ENCODE results near the gene EMC8. TPM values are rescaled to one million over a fixed set of nuclear protein-coding genes. Genes with fewer than 3 reads are reported as not detected.

Gene EMC8
- total RNA-seq, 1 donor from 2014 or later = 35.5 TPM

DNA sequence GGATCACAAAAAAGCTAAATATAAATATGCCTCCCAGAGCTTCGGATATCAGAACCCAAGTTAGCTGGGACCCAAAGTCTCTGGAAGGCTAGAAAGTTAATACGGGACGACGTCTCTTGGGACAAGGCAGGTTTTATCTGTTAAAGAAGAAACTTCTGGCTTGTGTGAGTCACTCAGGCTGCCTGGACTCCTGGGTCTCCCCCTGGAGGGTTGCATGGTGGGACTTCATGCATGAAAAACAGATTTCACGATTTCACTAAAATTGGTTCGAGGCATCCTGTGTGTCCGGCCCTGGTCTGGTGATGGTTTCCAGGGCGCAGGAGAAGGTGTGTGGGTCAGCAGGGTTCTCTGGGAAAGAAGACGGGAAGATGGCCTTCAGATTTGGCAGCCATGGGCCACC, 47.1 kb upstream of the EMC8 start:
- Mint-ChIP-seq H3K4me3 (ENCODE audit: unreplicated experiment) (no peak overlapping the region), H3K9me3 (ENCODE audit: unreplicated experiment) (no peaks in the 10 kb centered on the region), H3K4me1 (ENCODE audit: unreplicated experiment) (no peaks in the 10 kb centered on the region), H3K36me3 (ENCODE audit: unreplicated experiment) (no peaks in the 10 kb centered on the region), H3K27me3 (ENCODE audit: unreplicated experiment) (peaks cover 23% of the 10 kb centered on the region), H3K27ac (ENCODE audit: unreplicated experiment) (no peak overlapping the region)
- TF ChIP-seq, protein P1, sequence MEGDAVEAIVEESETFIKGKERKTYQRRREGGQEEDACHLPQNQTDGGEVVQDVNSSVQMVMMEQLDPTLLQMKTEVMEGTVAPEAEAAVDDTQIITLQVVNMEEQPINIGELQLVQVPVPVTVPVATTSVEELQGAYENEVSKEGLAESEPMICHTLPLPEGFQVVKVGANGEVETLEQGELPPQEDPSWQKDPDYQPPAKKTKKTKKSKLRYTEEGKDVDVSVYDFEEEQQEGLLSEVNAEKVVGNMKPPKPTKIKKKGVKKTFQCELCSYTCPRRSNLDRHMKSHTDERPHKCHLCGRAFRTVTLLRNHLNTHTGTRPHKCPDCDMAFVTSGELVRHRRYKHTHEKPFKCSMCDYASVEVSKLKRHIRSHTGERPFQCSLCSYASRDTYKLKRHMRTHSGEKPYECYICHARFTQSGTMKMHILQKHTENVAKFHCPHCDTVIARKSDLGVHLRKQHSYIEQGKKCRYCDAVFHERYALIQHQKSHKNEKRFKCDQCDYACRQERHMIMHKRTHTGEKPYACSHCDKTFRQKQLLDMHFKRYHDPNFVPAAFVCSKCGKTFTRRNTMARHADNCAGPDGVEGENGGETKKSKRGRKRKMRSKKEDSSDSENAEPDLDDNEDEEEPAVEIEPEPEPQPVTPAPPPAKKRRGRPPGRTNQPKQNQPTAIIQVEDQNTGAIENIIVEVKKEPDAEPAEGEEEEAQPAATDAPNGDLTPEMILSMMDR (IDR thresholded peaks at IDR 0.05) = no peak
- DNase-seq (ENCODE audit: extremely low spot score, unreplicated experiment) = no peak

DNA sequence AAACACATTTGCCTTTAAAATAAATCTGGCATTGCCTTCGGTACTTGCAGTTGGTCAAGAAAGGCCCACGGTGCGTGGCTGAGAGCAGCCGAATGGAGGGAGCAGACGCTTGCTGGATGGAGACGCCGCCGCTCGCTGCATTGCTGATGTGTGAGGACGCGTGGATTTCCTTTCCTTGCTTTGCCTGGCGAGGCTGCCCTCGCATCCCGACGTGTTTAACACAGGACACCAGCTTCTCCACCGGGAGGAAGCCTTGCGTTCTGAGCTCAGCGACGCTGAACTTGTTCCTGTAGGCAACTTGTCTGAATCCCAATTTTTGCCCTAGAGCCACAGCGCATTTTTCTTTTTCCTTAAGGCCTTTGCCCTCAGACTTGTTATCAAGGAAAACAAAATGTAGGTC, 45.9 kb upstream of the EMC8 start:
- H3K9me3 Mint-ChIP-seq (ENCODE audit: unreplicated experiment) = no peaks in the 10 kb centered on the region
- TF ChIP-seq, protein P1 (IDR thresholded peaks at IDR 0.05) = no peak
- peaks cover 16% of the 10 kb centered on the region for H3K27me3 Mint-ChIP-seq (ENCODE audit: unreplicated experiment)
- no peak overlapping the region for H3K4me3 Mint-ChIP-seq (ENCODE audit: unreplicated experiment)
- no peaks in the 10 kb centered on the region for H3K36me3 Mint-ChIP-seq (ENCODE audit: unreplicated experiment)
- no peaks in the 10 kb centered on the region for H3K4me1 Mint-ChIP-seq (ENCODE audit: unreplicated experiment)
- no peak overlapping the region for H3K27ac Mint-ChIP-seq (ENCODE audit: unreplicated experiment)
- no peak for DNase-seq (ENCODE audit: extremely low spot score, unreplicated experiment)

DNA sequence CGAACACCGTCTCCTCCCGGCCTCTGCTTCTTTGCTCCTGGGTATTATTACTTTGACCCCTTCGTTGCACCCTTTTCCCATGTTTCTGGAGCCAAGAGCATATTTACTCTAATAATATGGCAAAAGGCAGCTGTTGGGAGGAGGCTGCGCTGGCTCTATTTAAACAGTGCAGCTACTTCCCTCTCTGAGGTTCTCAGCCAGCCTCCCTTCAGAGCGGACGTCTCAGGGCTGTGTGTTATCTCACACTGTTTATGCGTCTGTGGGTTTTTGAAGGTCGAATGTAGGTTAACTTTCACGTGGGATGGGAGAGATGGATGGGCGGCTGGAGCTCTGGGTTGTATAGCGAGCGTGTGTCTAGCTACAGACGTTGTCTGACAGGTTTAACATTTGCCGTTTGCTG, 45.4 kb upstream of the EMC8 start:
- H3K4me1 Mint-ChIP-seq (ENCODE audit: unreplicated experiment) = no peaks in the 10 kb centered on the region
- no peak for DNase-seq (ENCODE audit: extremely low spot score, unreplicated experiment)
- no peak overlapping the region for H3K27ac Mint-ChIP-seq (ENCODE audit: unreplicated experiment)
- H3K9me3 Mint-ChIP-seq (ENCODE audit: unreplicated experiment) = no peaks in the 10 kb centered on the region
- TF ChIP-seq, protein P1 (IDR thresholded peaks at IDR 0.05) = no peak
- no peak overlapping the region for H3K4me3 Mint-ChIP-seq (ENCODE audit: unreplicated experiment)
- no peaks in the 10 kb centered on the region for H3K36me3 Mint-ChIP-seq (ENCODE audit: unreplicated experiment)
- H3K27me3 Mint-ChIP-seq (ENCODE audit: unreplicated experiment) = peaks cover 15% of the 10 kb centered on the region

DNA sequence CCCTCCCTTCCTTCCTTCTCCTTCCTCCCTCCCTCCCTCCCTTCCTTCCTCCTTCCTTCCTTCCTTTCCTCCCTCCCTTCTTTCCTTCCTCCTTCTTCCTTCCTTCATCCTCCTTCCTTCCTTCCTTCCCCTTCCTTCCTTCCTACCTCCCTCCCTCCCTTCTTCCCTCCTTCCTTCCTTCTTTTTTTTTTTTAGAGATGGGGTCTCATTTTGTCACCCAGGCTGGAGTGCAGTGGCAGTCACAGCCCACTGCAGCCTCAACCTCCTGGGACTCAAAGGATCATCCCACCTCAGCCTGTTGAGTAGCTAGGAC, 44.8 kb upstream of the EMC8 start:
- H3K36me3 Mint-ChIP-seq (ENCODE audit: unreplicated experiment) = no peaks in the 10 kb centered on the region
- H3K27ac Mint-ChIP-seq (ENCODE audit: unreplicated experiment) = no peak overlapping the region
- H3K9me3 Mint-ChIP-seq (ENCODE audit: unreplicated experiment) = no peaks in the 10 kb centered on the region
- H3K4me1 Mint-ChIP-seq (ENCODE audit: unreplicated experiment) = no peaks in the 10 kb centered on the region
- TF ChIP-seq, protein P1 (IDR thresholded peaks at IDR 0.05) = no peak
- DNase-seq (ENCODE audit: extremely low spot score, unreplicated experiment) = no peak
- no peak overlapping the region for H3K4me3 Mint-ChIP-seq (ENCODE audit: unreplicated experiment)
- H3K27me3 Mint-ChIP-seq (ENCODE audit: unreplicated experiment) = peaks cover 13% of the 10 kb centered on the region

DNA sequence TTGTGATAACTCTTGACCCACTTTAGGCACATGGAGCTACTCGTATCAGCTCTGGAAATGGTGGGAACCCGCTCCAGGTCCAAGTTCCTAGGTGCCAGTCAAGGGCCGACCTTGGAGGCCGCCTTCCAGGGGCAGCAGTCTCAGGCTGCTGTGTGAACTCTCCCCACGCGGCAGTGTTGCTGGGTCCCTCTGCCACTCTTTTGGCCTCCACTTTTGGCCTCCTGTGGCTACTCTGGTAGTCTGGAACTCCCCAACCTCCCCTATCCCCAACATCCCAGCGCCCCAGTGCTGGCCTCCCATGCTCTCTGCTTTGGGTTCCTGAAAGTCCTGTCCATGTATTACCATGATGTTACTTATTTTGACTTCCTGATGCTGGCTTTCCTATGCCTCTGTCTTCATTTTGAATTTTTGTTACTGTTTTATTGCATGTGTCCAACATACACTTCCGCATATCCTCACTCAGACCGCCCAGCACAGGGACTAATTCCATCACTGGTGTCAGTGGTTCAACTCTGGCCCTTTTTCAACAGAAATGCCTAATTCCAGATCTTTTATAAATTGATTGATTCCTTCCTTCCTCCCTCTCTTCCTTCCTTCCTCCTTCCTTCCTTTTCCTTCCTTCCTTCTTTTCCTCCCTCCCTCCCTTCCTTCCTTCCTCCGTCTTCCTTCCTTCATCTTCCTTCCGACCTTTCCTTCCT, 44.3 kb upstream of the EMC8 start:
- no peaks in the 10 kb centered on the region for H3K36me3 Mint-ChIP-seq (ENCODE audit: unreplicated experiment)
- no peak for DNase-seq (ENCODE audit: extremely low spot score, unreplicated experiment)
- TF ChIP-seq, protein P1 (IDR thresholded peaks at IDR 0.05) = no peak
- H3K27me3 Mint-ChIP-seq (ENCODE audit: unreplicated experiment) = peaks cover 13% of the 10 kb centered on the region
- no peaks in the 10 kb centered on the region for H3K4me1 Mint-ChIP-seq (ENCODE audit: unreplicated experiment)
- H3K9me3 Mint-ChIP-seq (ENCODE audit: unreplicated experiment) = no peaks in the 10 kb centered on the region
- H3K4me3 Mint-ChIP-seq (ENCODE audit: unreplicated experiment) = no peak overlapping the region
- no peak overlapping the region for H3K27ac Mint-ChIP-seq (ENCODE audit: unreplicated experiment)

Data from osteocyte (in vitro differentiated cells).